ENCODE results near the gene CSKMT. TPM values are rescaled to one million over a fixed set of nuclear protein-coding genes. Genes with fewer than 3 reads are reported as not detected.
"Not testable (repeated sequence)": the region's sequence is repeated elsewhere in the genome, so short reads cannot be mapped to it uniquely, and the experiment has no call there.

CSKMT gene
- total and polyA plus RNA-seq, 2 donors (not counting 3 experiments of a cell fraction or from before 2014, with no cell fraction given): 7.8 to 38.1 TPM

GRCh38 chr11:62689421-62690183, 24.5 kb downstream of the CSKMT start, which contains the start of gene LRRN4CL:
Gene LRRN4CL (minus strand): TSS chr11:62689530. CDS start chr11:62688508, 1,022 bp downstream.
- TF ChIP-seq CTCF (IDR thresholded peaks at IDR 0.05; ENCODE audit: extremely low read depth in 1 of 2, insufficient read depth in 1 of 2, low read depth in 1 of 2, low read length in 2 of 2) (no peak), GATA2 (IDR thresholded peaks at IDR 0.05; ENCODE audit: insufficient read depth, insufficient read length, low read depth, low read length) (no peak), POLR2AphosphoS5 (IDR thresholded peaks at IDR 0.05; ENCODE audit: insufficient read depth, low read depth, low read length) (no peak), POLR2A (IDR thresholded peaks at IDR 0.05; ENCODE audit: low read depth, low read length) (no peak), EZH2 (IDR thresholded peaks at IDR 0.05; ENCODE audit: borderline replicate concordance, low read depth, low read length, severe bottlenecking) (no peak), MYC (IDR thresholded peaks at IDR 0.05; ENCODE audit: low read depth, low read length) (no peak), MAX (IDR thresholded peaks at IDR 0.05; ENCODE audit: insufficient read depth, insufficient read length) (no peak), FOS (IDR thresholded peaks at IDR 0.05; ENCODE audit: borderline replicate concordance, insufficient read depth, low read length) (no peak), JUN (IDR thresholded peaks at IDR 0.05; ENCODE audit: borderline replicate concordance, insufficient read depth, insufficient read length, low read depth) (no peak)
- DNase-seq (ENCODE audit: low read depth, low spot score): no peak
- intact Hi-C loops (cut with micrococcal nuclease): no loop called here

GRCh38 chr11:62693624-62694023, 28.5 kb downstream of the CSKMT start:
- H3K4me3 ChIP-seq (replicated peaks in 1 of 3; ENCODE audit: insufficient read depth in 1 of 3, low read depth in 1 of 3, low read length in 3 of 3); H3K27me3 ChIP-seq (ENCODE audit: control insufficient read depth in 2 of 2, insufficient read depth in 2 of 2, low read length in 2 of 2); dilution Hi-C loops (cut with MboI; ENCODE audit: extremely low pct_ligation_motif_present, low sequenced_read_pairs); DNase-seq (ENCODE audit: low read depth, low spot score); H3K9ac ChIP-seq (replicated peaks; ENCODE audit: extremely low read depth, insufficient read depth, low read length); H3K9me1 ChIP-seq (replicated peaks; ENCODE audit: control insufficient read depth, extremely low read depth, insufficient read depth, low read length); H3K79me2 ChIP-seq (ENCODE audit: control insufficient read depth, insufficient read depth, low read length); BruUV-seq (replicated peaks); H3K4me2 ChIP-seq (ENCODE audit: insufficient read depth, low read length); FAIRE-seq; H2AFZ ChIP-seq (ENCODE audit: low read depth, low read length); H3K9me3 ChIP-seq (replicated peaks; ENCODE audit: control insufficient read depth, insufficient read depth, low read length); H3K4me1 ChIP-seq (ENCODE audit: control insufficient read depth, extremely low read depth, insufficient read depth, low read length); H3K27ac ChIP-seq (ENCODE audit: insufficient read depth, low read depth, low read length); H4K20me1 ChIP-seq (replicated peaks; ENCODE audit: control insufficient read depth, extremely low read depth, insufficient read depth, low read length): not testable (repeated sequence)
- ChIA-PET POLR2A (interaction anchor here (0.5 to 0.7 kb wide), 2 partner anchors 29 to 164 kb away, joined by 4 to 9 read pairs; partner anchors contain the start of genes C11orf98 and CSKMT), CTCF (interaction anchor here (0.7 to 8.0 kb wide), 14 partner anchors 12 to 299 kb away, joined by 3 to 118 read pairs (median 5); partner anchors contain the start of genes C11orf98, CSKMT and INTS5)
- intact Hi-C loops (cut with micrococcal nuclease): loop anchor here (1.0 to 2.0 kb wide), 3 partner anchors 13 to 298 kb away; no protein-coding TSS in a partner anchor
- H3K36me3 ChIP-seq (ENCODE audit: control insufficient read depth in 2 of 2, extremely low read depth in 1 of 2, insufficient read depth in 2 of 2, low read length in 2 of 2): peaks cover 5 to 23% of the 10 kb centered on the region in 2 experiments

More at GRCh38 chr11:62689421-62690183, 24.5 kb downstream of the CSKMT start, which contains the start of gene LRRN4CL:
- H3K9me3 ChIP-seq (replicated peaks; ENCODE audit: control insufficient read depth, insufficient read depth, low read length): no peaks in the 10 kb centered on the region
- H3K27ac ChIP-seq (ENCODE audit: insufficient read depth, low read depth, low read length): no peak within 1 kb of the TSS
- H3K4me1 ChIP-seq (ENCODE audit: control insufficient read depth, extremely low read depth, insufficient read depth, low read length): no peaks in the 10 kb centered on the region
- H3K9ac ChIP-seq (replicated peaks; ENCODE audit: extremely low read depth, insufficient read depth, low read length): no peak within 1 kb of the TSS
- H3K36me3 ChIP-seq (ENCODE audit: control insufficient read depth in 2 of 2, extremely low read depth in 1 of 2, insufficient read depth in 2 of 2, low read length in 2 of 2): peaks cover 5 to 23% of the 10 kb centered on the region in 2 experiments
- H3K4me3 ChIP-seq (replicated peaks in 1 of 3; ENCODE audit: insufficient read depth in 1 of 3, low read depth in 1 of 3, low read length in 3 of 3): no peak within 1 kb of the TSS
- no peaks in the 10 kb centered on the region for H3K79me2 ChIP-seq (ENCODE audit: control insufficient read depth, insufficient read depth, low read length)
- no peaks in the 10 kb centered on the region for H3K9me1 ChIP-seq (replicated peaks; ENCODE audit: control insufficient read depth, extremely low read depth, insufficient read depth, low read length)
- ChIA-PET CTCF (interaction anchor here (0.6 to 8.0 kb wide), 6 partner anchors 9 to 294 kb away, joined by 3 to 118 read pairs (median 3); partner anchors contain the start of gene GANAB), POLR2A (interaction anchor here (0.7 kb wide), 1 partner anchor 25 kb away, joined by 3 read pairs; the partner anchor contains the start of genes C11orf98 and CSKMT)
- dilution Hi-C loops (cut with MboI; ENCODE audit: extremely low pct_ligation_motif_present, low sequenced_read_pairs): no loop called here
- no peak within 1 kb of the TSS for H3K4me2 ChIP-seq (ENCODE audit: insufficient read depth, low read length)
- no peaks in the 10 kb centered on the region for H4K20me1 ChIP-seq (replicated peaks; ENCODE audit: control insufficient read depth, extremely low read depth, insufficient read depth, low read length)
- BruUV-seq (replicated peaks): no TSS peak
- H3K27me3 ChIP-seq (ENCODE audit: control insufficient read depth in 2 of 2, insufficient read depth in 2 of 2, low read length in 2 of 2): peaks cover 2 to 10% of the 10 kb centered on the region in 2 experiments
- H2AFZ ChIP-seq (ENCODE audit: low read depth, low read length): peak within 1 kb of the TSS; percentile 50
- FAIRE-seq: no peak

Data from endothelial cell of umbilical vein (primary cell).